Activated CD4-positive, alpha-beta T cell treated with anti-CD3 and anti-CD28 coated beads, Interleukin-2, amount 10 ng/mL, durations not matched to agents 24 days and 14 days (primary cell): ENCODE results near the gene RNF123. TPM values are rescaled to one million over a fixed set of nuclear protein-coding genes. Genes with fewer than 3 reads are reported as not detected.

Source experiments
- DNase-seq: peaks from one replicate; pipeline ENCODE4 v3.0.0; 2022
- H3K27ac Mint-ChIP-seq: one replicate; pipeline ENCODE4 v1.8.0; 2022; ENCODE audit warnings: mild to moderate bottlenecking, mixed read lengths
- H3K27me3 Mint-ChIP-seq: one replicate; pipeline ENCODE4 v1.8.0; 2022; ENCODE audit warnings: mixed read lengths
- H3K36me3 Mint-ChIP-seq: one replicate; pipeline ENCODE4 v1.8.0; 2022; ENCODE audit warnings: low read depth, mild to moderate bottlenecking, mixed read lengths
- H3K4me1 Mint-ChIP-seq: one replicate; pipeline ENCODE4 v1.8.0; 2021; ENCODE audit warnings: mixed read lengths
- H3K4me3 Mint-ChIP-seq: one replicate; pipeline ENCODE4 v1.8.0; 2022; ENCODE audit warnings: mild to moderate bottlenecking, moderate library complexity, mixed read lengths
- H3K9me3 Mint-ChIP-seq: one replicate; pipeline ENCODE4 v1.8.0; 2021; ENCODE audit warnings: mixed read lengths
- intact Hi-C: fragments of 100-400 bp; cut with micrococcal nuclease; formaldehyde crosslinking; loops from one replicate; pipeline ENCODE4 v1.15.1; 2023
- total RNA-seq: library from RNA; stranded (reverse); gene quantifications from 2 replicates; pipeline ENCODE4 v1.2.3, GENCODE V29; 2022

The RNF123 gene
- 42.0 and 45.6 TPM in 2 replicates for total RNA-seq

DNA sequence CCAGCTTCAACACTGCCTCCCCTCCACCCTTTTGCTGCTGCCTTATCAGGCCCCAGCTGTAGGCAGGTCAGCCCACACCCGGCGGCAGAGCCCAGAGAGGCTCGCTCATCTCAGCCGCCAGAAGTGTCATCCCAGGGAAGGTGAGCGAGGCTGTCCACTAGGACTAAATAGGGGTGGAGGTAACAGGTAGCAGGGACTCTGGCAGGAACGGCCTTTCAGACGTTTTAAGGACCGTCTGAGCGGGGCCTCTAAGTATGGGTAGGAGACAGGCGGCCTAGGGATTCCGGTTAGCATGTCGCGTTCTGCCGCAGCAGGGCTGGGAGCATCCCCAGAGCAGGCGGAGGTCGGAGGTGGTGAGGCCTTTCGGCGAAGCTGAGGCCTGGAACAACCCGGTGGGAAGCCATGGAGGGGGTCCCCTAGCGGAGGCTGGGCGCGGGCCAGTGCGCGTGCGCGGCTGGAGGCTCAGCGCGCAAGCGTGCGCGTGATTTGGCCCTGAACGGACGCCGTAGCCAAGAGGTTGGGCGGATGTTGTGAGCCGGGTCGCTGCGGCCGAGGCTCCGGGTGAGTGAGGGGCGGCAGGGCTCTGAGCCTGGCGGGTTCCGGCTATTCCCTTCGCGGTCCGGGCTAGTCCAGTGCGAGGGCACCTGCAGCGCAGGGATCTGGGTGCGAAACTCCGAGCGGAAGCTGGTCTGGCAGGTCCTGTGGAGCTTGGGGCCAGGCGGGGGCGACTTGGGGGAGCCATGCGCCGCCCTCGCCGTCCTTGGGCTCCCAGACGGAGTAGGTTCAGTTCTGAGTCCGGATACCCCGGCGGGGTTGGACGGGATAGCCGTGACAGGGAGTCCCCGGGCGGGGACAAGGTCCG, at the start of gene RNF123, which contains the start of gene MST1:
TSS of gene RNF123 (plus strand) at position 512 of the 862 bp plus-strand sequence. CDS start 1,609 bp downstream, outside the sequence.
TSS of gene MST1 (minus strand) at position 429 of the 862 bp plus-strand sequence. CDS start 783 bp downstream, outside the sequence.
- peaks cover 4% of the 10 kb centered on the region for H3K27me3 Mint-ChIP-seq
- no peaks in the 10 kb centered on the region for H3K9me3 Mint-ChIP-seq
- intact Hi-C loops = loop anchor here (1.0 kb wide), 1 partner anchor 15 kb away; the partner anchor contains the start of gene APEH
- DNase-seq = peak; percentile 98
- H3K4me3 Mint-ChIP-seq = peak within 1 kb of the TSS; percentile 99
- H3K4me1 Mint-ChIP-seq = peaks cover 20% of the 10 kb centered on the region
- peak within 1 kb of the TSS; percentile 86 for H3K27ac Mint-ChIP-seq
- H3K36me3 Mint-ChIP-seq = peaks cover 4% of the 10 kb centered on the region

DNA sequence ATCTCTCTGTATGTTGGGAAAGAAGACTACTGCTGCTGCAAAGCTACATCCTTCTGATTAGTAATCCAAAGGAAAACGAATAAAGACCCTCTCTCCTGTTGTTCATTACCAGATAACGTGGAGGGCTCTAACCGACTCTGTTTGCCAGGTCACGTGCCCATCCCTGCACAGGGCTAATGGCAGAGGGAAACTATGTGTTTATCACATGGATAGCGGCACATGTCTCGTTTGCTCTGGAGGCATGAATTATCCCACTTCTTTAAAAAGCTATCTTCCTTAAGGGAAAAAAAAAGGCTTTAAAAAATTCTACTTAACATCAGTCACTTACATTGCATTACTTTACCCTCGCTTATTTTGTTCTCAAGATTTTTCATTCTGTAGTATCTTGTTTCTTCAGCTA, 48.1 kb upstream of the RNF123 start:
- no peak for DNase-seq
- Mint-ChIP-seq H3K9me3 (no peaks in the 10 kb centered on the region), H3K4me3 (no peak overlapping the region), H3K27me3 (no peaks in the 10 kb centered on the region), H3K36me3 (no peaks in the 10 kb centered on the region), H3K4me1 (peaks cover 3% of the 10 kb centered on the region), H3K27ac (no peak overlapping the region)
- intact Hi-C loops = no loop called here

DNA sequence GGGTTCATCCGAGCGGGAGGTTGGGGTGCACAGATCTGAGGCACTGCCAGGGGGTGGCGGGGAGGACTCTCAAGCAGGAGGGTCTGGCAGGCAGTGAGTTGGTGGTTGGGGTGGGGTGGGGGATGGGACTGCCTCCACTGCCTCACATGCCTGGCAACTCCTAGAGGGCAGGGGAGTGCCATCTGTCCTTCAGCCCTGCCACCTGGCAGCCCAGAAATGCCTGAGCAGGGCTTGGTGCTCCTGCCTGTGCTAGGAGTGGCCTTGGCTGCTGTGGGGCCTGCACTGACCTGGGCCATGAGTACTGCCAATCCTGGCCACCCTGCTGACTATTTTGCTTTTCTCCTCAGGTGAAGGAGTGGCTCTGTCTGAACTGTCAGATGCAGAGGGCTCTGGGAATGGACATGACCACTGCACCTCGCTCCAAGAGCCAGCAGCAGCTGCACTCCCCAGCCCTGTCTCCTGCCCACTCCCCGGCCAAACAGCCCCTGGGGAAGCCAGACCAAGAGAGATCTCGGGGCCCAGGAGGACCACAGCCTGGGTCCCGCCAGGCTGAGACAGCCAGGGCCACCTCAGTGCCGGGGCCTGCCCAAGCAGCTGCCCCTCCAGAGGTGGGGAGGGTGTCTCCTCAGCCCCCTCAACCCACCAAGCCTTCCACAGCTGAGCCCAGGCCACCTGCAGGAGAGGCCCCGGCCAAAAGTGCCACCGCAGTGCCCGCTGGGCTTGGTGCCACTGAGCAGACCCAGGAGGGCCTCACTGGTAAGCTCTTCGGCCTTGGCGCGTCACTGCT, 47.2 kb upstream of the RNF123 start:
- Mint-ChIP-seq H3K27me3 (no peaks in the 10 kb centered on the region), H3K4me3 (no peak overlapping the region), H3K4me1 (peaks cover under 1% of the 10 kb centered on the region), H3K27ac (no peak overlapping the region), H3K9me3 (no peaks in the 10 kb centered on the region), H3K36me3 (no peaks in the 10 kb centered on the region)
- no peak for DNase-seq
- intact Hi-C loops = no loop called here

DNA sequence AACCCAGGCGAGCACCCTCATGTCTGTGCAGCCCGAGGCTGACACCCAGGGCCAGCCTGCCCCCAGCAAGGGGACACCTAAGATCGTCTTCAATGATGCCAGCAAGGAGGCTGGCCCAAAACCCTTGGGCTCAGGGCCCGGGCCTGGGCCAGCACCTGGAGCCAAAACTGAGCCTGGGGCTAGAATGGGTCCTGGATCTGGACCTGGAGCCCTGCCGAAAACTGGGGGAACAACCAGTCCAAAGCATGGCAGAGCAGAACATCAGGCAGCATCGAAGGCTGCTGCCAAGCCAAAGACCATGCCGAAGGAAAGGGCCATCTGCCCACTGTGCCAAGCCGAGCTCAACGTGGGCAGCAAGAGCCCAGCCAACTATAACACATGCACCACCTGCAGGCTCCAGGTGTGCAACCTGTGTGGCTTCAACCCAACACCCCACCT, 46.6 kb upstream of the RNF123 start:
- Mint-ChIP-seq H3K9me3 (no peaks in the 10 kb centered on the region), H3K4me1 (no peaks in the 10 kb centered on the region), H3K27ac (no peak overlapping the region), H3K36me3 (no peaks in the 10 kb centered on the region), H3K27me3 (no peaks in the 10 kb centered on the region), H3K4me3 (no peak overlapping the region)
- intact Hi-C loops = no loop called here
- DNase-seq = no peak

DNA sequence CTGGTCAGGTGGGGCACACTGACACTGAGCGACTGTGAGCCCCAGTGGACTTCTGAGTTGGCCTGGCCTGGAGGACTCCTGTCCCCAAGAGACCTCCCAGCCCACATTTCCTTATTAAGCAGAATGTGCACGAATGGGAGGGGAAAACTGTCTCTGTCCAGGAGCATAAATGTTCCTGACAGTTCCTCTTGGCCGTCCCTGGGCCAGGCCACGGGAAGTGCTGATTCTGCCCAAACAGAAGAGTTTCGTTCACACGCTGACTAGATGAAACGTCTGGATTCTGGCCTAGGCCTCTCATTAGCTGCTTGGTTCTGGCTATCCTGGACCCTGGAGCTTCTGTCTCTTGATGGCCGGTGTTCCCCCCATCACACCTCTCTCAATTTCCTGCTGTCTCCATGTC, 44.7 kb upstream of the RNF123 start:
- Mint-ChIP-seq H3K27ac (no peak overlapping the region), H3K9me3 (no peaks in the 10 kb centered on the region), H3K27me3 (no peaks in the 10 kb centered on the region), H3K4me3 (no peak overlapping the region), H3K36me3 (no peaks in the 10 kb centered on the region), H3K4me1 (no peaks in the 10 kb centered on the region)
- DNase-seq = no peak
- intact Hi-C loops = no loop called here

DNA sequence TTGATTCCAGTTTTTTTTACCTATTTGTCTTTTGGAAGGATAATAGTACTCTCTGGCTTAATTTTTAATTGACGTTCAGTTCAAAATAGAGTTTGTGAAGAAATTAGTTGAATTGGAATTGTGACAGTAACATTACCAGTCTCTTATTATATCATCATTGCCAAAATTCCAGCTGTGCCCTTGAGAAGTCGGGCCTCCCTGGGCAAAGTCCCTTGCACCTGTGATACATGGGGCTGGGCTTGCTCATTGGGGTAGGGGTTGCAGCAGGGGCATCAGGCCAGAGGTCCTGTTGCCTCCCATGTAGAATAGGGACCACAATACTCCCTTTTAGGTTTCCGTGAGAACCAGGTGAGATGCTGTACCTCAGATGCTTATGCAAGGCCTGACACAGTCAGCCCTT, 43.1 kb upstream of the RNF123 start:
- H3K4me3 Mint-ChIP-seq = no peak overlapping the region
- no peak overlapping the region for H3K27ac Mint-ChIP-seq
- H3K4me1 Mint-ChIP-seq = no peaks in the 10 kb centered on the region
- H3K9me3 Mint-ChIP-seq = no peaks in the 10 kb centered on the region
- intact Hi-C loops = no loop called here
- no peaks in the 10 kb centered on the region for H3K36me3 Mint-ChIP-seq
- H3K27me3 Mint-ChIP-seq = no peaks in the 10 kb centered on the region
- DNase-seq = no peak

DNA sequence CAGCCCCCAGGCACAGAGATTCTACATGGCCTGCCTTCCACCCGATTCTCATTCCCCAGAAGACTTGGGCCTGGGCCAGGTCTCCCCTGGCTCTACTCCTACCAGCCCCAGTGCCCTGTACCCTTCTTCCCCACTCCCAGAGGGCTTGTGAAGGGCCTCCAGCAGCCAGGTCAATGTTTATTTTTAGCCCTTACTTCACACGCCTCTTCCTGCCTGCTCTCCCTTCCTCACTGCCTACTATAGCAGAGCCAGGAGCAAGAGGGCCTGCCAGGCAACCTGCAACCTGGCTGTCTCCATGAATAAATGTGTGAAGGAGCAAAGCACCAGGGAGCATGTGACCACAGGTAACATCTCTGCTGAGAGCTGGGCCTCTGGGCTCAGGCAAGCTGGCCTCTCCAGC, 41.6 kb upstream of the RNF123 start:
- H3K4me3 Mint-ChIP-seq = no peak overlapping the region
- H3K4me1 Mint-ChIP-seq = no peaks in the 10 kb centered on the region
- H3K27ac Mint-ChIP-seq = no peak overlapping the region
- no peak for DNase-seq
- intact Hi-C loops = no loop called here
- no peaks in the 10 kb centered on the region for H3K36me3 Mint-ChIP-seq
- no peaks in the 10 kb centered on the region for H3K27me3 Mint-ChIP-seq
- H3K9me3 Mint-ChIP-seq = no peaks in the 10 kb centered on the region

DNA sequence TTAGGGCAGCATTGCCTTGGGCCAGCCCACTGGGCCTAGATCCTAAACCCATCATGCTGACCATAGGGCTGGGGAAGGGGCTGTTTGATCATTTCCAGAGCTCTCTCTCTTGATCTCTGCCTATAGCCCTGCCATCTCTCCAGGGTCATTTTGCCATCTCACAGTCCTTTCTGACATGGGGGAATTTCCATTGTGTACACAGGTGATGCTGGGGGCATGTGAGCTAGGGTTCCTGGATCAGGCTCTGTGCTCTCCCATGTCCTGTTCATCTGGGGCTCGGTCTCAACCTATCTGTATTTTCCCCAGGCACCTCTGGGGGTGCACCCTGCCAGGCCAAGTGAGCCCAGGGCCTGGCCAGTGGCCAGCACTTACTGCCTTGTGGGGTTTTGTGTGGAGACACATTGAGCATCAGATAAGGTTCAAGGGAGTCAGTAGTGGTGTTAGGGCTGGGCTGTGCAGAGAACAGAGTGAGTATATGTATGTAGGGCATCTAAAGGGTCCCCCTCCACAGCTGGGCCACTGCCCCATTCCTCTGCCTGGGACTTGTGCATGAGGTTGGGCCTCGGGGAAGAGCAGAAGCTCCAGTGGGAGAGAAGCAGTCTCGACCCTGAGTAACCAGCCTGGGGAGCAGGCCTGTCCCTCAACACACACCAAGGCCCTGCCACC, 40.9 kb upstream of the RNF123 start:
- H3K27me3 Mint-ChIP-seq = no peaks in the 10 kb centered on the region
- no peaks in the 10 kb centered on the region for H3K36me3 Mint-ChIP-seq

DNA sequence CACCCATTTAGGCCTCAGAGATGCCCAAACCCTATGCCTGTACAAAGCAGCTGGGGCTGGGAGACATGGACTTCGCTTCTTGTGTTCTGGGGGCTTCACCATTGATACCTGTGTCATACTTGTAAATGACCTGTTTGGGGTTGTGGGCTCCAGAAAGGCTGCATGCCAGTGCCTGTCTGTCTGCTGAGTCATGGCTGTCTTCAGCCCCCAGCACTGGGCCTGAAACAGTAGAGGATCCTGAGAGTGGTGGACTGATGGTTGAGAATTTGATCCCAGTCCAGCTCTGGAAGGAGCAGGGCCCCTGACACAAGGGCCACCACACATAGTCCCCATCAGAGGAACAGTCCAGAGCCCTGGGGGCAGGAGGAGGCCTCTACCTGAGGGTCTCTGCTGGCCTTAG, 39.8 kb upstream of the RNF123 start:
- H3K36me3 Mint-ChIP-seq = no peaks in the 10 kb centered on the region
- no peaks in the 10 kb centered on the region for H3K27me3 Mint-ChIP-seq
- intact Hi-C loops = no loop called here
- H3K4me1 Mint-ChIP-seq = no peaks in the 10 kb centered on the region
- no peak overlapping the region for H3K4me3 Mint-ChIP-seq
- H3K9me3 Mint-ChIP-seq = no peaks in the 10 kb centered on the region
- no peak overlapping the region for H3K27ac Mint-ChIP-seq
- no peak for DNase-seq

More for the DNA sequence above, 40.9 kb upstream of the RNF123 start:
- H3K4me1 Mint-ChIP-seq = no peaks in the 10 kb centered on the region
- intact Hi-C loops = no loop called here
- no peak overlapping the region for H3K4me3 Mint-ChIP-seq
- no peak overlapping the region for H3K27ac Mint-ChIP-seq
- H3K9me3 Mint-ChIP-seq = no peaks in the 10 kb centered on the region
- DNase-seq = no peak

DNA sequence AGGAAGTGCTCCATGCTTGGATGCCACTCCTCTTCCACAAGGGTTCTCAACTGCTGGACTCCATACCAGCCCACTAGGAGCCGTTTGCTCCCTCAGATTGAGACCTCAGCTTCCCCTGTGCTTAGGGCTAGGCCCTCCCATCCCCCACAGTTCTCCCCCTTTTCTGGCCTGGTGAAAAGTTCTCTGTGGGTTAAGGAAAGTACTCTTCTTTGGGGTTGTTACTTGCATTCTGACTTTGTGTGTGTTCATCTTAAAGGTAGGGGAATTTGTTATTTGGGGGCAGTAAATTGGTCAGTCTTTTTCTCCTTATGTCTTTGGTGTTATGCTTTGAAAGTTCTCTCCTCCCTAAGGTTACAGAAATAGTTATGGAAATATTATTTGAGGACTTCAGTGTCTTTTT, 39.2 kb upstream of the RNF123 start:
- no peak overlapping the region for H3K27ac Mint-ChIP-seq
- H3K9me3 Mint-ChIP-seq = no peaks in the 10 kb centered on the region
- no peaks in the 10 kb centered on the region for H3K4me1 Mint-ChIP-seq
- H3K36me3 Mint-ChIP-seq = no peaks in the 10 kb centered on the region
- DNase-seq = no peak
- intact Hi-C loops = no loop called here
- no peak overlapping the region for H3K4me3 Mint-ChIP-seq
- no peaks in the 10 kb centered on the region for H3K27me3 Mint-ChIP-seq

DNA sequence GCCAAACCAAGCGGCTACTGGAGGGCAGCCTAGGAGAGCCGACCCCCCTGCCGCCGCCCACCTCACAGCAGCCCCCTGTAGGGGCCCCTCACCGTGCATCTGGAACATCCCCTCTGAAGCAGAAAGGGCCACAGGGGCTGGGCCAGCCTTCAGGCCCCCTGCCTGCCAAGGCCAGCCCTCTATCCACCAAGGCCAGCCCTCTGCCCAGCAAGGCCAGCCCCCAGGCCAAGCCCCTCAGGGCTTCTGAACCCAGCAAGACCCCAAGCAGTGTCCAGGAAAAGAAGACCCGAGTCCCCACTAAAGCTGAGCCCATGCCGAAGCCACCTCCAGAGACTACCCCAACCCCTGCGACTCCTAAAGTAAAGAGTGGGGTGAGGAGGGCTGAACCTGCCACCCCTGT, 38.7 kb upstream of the RNF123 start:
- Mint-ChIP-seq H3K4me1 (no peaks in the 10 kb centered on the region), H3K4me3 (no peak overlapping the region), H3K9me3 (no peaks in the 10 kb centered on the region), H3K27me3 (no peaks in the 10 kb centered on the region), H3K27ac (no peak overlapping the region), H3K36me3 (no peaks in the 10 kb centered on the region)
- intact Hi-C loops = no loop called here
- DNase-seq = no peak

DNA sequence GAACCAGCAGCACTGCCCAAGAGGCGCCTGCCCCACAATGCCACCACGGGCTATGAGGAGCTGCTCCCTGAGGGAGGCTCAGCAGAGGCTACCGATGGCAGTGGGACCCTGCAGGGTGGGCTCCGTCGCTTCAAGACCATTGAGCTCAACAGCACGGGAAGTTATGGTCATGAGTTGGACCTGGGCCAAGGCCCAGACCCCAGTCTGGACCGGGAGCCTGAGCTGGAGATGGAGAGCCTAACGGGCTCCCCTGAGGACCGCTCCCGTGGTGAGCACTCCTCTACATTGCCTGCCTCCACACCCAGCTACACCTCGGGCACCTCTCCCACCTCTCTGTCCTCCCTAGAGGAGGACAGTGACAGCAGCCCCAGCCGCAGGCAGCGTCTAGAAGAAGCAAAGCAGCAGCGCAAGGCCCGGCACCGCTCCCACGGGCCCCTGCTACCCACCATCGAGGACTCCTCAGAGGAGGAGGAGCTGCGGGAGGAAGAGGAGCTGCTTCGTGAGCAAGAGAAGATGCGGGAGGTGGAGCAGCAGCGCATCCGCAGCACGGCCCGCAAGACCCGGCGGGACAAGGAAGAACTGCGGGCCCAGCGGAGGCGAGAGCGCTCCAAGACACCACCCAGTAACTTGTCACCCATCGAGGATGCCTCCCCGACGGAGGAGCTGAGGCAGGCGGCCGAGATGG, 37.0 kb upstream of the RNF123 start:
- no peaks in the 10 kb centered on the region for H3K9me3 Mint-ChIP-seq
- H3K4me3 Mint-ChIP-seq = no peak overlapping the region
- DNase-seq = no peak
- intact Hi-C loops = no loop called here
- peaks cover 2% of the 10 kb centered on the region for H3K27me3 Mint-ChIP-seq
- H3K36me3 Mint-ChIP-seq = no peaks in the 10 kb centered on the region
- no peak overlapping the region for H3K27ac Mint-ChIP-seq
- H3K4me1 Mint-ChIP-seq = no peaks in the 10 kb centered on the region

DNA sequence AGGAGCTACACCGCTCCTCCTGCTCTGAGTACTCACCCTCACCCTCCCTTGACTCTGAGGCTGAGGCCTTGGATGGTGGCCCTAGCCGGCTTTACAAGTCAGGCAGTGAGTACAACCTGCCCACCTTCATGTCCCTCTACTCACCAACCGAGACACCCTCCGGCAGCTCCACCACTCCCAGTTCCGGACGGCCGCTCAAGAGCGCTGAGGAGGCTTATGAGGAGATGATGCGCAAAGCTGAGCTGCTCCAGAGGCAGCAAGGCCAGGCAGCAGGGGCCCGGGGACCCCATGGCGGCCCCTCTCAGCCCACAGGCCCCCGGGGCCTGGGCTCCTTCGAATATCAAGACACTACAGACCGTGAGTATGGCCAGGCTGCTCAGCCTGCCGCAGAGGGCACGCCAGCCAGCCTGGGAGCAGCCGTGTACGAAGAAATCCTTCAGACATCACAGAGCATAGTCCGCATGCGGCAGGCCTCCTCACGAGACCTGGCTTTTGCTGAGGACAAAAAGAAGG, 36.4 kb upstream of the RNF123 start:
- H3K27ac Mint-ChIP-seq = no peak overlapping the region
- DNase-seq = no peak
- H3K4me1 Mint-ChIP-seq = no peaks in the 10 kb centered on the region
- no peaks in the 10 kb centered on the region for H3K36me3 Mint-ChIP-seq
- H3K4me3 Mint-ChIP-seq = no peak overlapping the region
- intact Hi-C loops = no loop called here
- no peaks in the 10 kb centered on the region for H3K9me3 Mint-ChIP-seq
- peaks cover 2% of the 10 kb centered on the region for H3K27me3 Mint-ChIP-seq
